ENCODE results near the gene C14orf180.

The C14orf180 gene

GRCh38 chr14:104545942-104546501 is 33.5 kb upstream of the C14orf180 start:
- H3K27ac ChIP-seq (ENCODE audit: extremely low read depth, low read depth, low read length): no peak overlapping the region
- TF ChIP-seq KLF1 (tag by site-specific recombination; IDR thresholded peaks at IDR 0.05) (no peak), ZNF350 (tag by site-specific recombination; IDR thresholded peaks at IDR 0.05) (no peak), ZNF354C (tag by site-specific recombination; IDR thresholded peaks at IDR 0.05; ENCODE audit: borderline replicate concordance, low read depth) (no peak), SETDB1 (IDR thresholded peaks at IDR 0.05; ENCODE audit: insufficient read length, low read length) (no peak), ZNF48 (tag by site-specific recombination; IDR thresholded peaks at IDR 0.05) (no peak)
- ChIA-PET CTCF (interaction anchor here (0.6 to 1.5 kb wide), 2 partner anchors 11 to 18 kb away, joined by 3 to 5 read pairs; no protein-coding TSS in a partner anchor), POLR2A (interaction anchor here (0.6 kb wide), 1 partner anchor 187 kb away, joined by 3 read pairs; no protein-coding TSS in a partner anchor)
- H3K9me3 ChIP-seq (ENCODE audit: control insufficient read depth, insufficient read depth, low read depth, low read length): no peaks in the 10 kb centered on the region
- no peaks in the 10 kb centered on the region for H3K4me1 ChIP-seq (ENCODE audit: control insufficient read depth, insufficient read depth, low read length)
- H3K4me3 ChIP-seq (ENCODE audit: low read depth, low read length): no peak overlapping the region
- no peaks in the 10 kb centered on the region for H3K36me3 ChIP-seq (ENCODE audit: control insufficient read depth in 2 of 2, insufficient read depth in 1 of 2, low read length in 2 of 2)

- no peak overlapping the region for H3K27ac ChIP-seq (ENCODE audit: extremely low read depth, low read depth, low read length)
- no peaks in the 10 kb centered on the region for H3K36me3 ChIP-seq (ENCODE audit: control insufficient read depth in 2 of 2, insufficient read depth in 1 of 2, low read length in 2 of 2)
- ChIA-PET POLR2A (interaction anchor here (0.6 to 0.7 kb wide), 2 partner anchors 188 to 407 kb away, joined by 3 read pairs; no protein-coding TSS in a partner anchor), CTCF (interaction anchor here (1.5 kb wide), 1 partner anchor 17 kb away, joined by 5 read pairs; no protein-coding TSS in a partner anchor)
- no peak overlapping the region for H3K4me3 ChIP-seq (ENCODE audit: low read depth, low read length)
- TF ChIP-seq ZNF555 (tag by site-specific recombination; conservative IDR thresholded peaks at IDR 0.05): no peak
- no peak for TF ChIP-seq MEIS1 (CRISPR knock-in tag; IDR thresholded peaks at IDR 0.05; ENCODE audit: borderline replicate concordance)
- no peak for TF ChIP-seq ZNF223 (tag by site-specific recombination; IDR thresholded peaks at IDR 0.05)
- no peak for TF ChIP-seq BCL6B (tag by site-specific recombination; IDR thresholded peaks at IDR 0.05)
- TF ChIP-seq ZNF175 (tag by site-specific recombination; IDR thresholded peaks at IDR 0.05): no peak
- no peak for TF ChIP-seq ZNF610 (tag by site-specific recombination; IDR thresholded peaks at IDR 0.05; ENCODE audit: borderline replicate concordance)
- no peak for TF ChIP-seq KLF16 (tag by site-specific recombination; IDR thresholded peaks at IDR 0.05)
- TF ChIP-seq SP3 (tag by site-specific recombination; IDR thresholded peaks at IDR 0.05): no peak
- no peak for TF ChIP-seq ZNF768 (tag by site-specific recombination; IDR thresholded peaks at IDR 0.05)
- TF ChIP-seq PRDM6 (tag by site-specific recombination; IDR thresholded peaks at IDR 0.05): no peak
- TF ChIP-seq ZNF518A (tag by site-specific recombination; conservative IDR thresholded peaks at IDR 0.05; ENCODE audit: low read depth): no peak
- no peak for TF ChIP-seq ZXDB (tag by site-specific recombination; IDR thresholded peaks at IDR 0.05)
- TF ChIP-seq ZBTB48 (tag by site-specific recombination; IDR thresholded peaks at IDR 0.05): no peak
- no peak for TF ChIP-seq ZNF626 (tag by site-specific recombination; IDR thresholded peaks at IDR 0.05)
- TF ChIP-seq ZNF473 (tag by site-specific recombination; IDR thresholded peaks at IDR 0.05): no peak
- no peak for TF ChIP-seq GFI1B (tag by site-specific recombination; IDR thresholded peaks at IDR 0.05)
- no peaks in the 10 kb centered on the region for H3K9me3 ChIP-seq (ENCODE audit: control insufficient read depth, insufficient read depth, low read depth, low read length)
- no peaks in the 10 kb centered on the region for H3K4me1 ChIP-seq (ENCODE audit: control insufficient read depth, insufficient read depth, low read length)
Observed at GRCh38 chr14:104546591-104547309, 32.8 kb upstream of the C14orf180 start.
